ENCODE results near the gene PRKCA.

- TF ChIP-seq CTCF (IDR thresholded peaks at IDR 0.05; ENCODE audit: low read depth, low read length, poor library complexity, severe bottlenecking) = no peak
- TF ChIP-seq EZH2phosphoT487 (IDR thresholded peaks at IDR 0.05; ENCODE audit: borderline replicate concordance, low read length) = no peak
These were observed 105.5 kb downstream of the PRKCA start for GRCh38 chr17:66407864-66408263.

Measured in DOHH2 (cell line).